HG03520 (cell line): ENCODE data around the gene GADL1.
A peak's percentile ranks its signal among the peaks of the same experiment; 100 is the strongest.

ENCODE experiments used
- ATAC-seq: cut with Tn5 transposase; IDR thresholded peaks from one replicate; pipeline ENCODE4 v1.9.1; 2021; ENCODE audit warnings: mild to moderate bottlenecking, moderate library complexity; ENCODE audit not compliant: unreplicated experiment

GADL1 gene

DNA sequence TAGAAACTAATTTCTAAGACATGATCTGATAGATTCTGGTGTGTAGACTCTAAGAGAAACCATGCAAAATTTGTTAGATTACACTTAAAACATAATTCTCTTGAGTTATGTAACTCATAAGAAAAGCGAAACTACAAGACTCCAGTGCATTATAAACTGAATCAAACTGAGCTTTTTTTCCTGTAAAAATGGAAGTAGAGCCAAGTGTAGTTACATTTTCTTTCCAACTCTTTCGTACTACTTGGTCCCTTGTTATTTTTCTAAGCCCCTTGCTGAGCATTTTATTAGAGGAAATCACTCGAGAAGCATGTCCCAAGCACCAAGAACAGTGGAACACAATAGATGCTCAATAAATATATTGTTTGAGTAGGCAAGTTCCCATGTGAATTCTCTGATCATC is 130.2 kb downstream of the GADL1 start:
- no peak for ATAC-seq

DNA sequence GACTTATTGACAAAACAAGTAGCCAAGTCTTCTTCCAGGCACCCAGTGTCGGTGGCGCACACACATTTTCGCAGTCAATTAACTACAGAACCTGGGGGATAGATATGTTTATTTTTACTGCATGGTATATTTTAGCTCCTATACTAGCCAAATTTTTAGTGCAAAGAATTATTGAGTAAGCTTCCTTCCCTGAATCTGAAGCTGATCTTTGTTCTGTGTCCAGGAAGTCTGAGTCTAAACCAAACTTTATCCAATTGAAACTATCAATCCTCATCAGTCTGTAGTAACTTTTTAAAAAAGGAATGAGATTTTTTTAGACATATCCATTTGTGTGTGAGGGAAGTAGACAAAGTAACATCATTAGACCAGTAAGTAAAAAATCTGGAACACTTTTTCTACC is 133.1 kb downstream of the GADL1 start:
- no peak for ATAC-seq

DNA sequence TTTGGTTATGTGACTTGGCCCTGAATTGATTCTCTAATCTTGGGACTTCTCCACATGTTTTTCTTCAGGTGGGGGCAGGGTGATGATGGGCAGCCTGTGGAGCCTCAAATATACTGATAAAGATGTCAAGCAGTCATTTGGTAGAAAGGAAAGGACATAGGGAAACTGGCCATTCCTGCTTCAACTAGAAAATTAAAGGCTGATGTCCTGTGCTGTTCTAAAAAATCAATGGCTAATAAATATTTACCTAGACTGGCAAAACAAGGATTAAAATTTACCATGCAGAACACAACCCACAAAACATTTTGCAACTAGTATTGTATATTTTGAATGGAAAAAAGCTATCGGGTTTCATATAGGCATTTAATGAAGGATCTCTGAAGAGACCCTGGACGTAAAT is 133.7 kb downstream of the GADL1 start:
- ATAC-seq: no peak

DNA sequence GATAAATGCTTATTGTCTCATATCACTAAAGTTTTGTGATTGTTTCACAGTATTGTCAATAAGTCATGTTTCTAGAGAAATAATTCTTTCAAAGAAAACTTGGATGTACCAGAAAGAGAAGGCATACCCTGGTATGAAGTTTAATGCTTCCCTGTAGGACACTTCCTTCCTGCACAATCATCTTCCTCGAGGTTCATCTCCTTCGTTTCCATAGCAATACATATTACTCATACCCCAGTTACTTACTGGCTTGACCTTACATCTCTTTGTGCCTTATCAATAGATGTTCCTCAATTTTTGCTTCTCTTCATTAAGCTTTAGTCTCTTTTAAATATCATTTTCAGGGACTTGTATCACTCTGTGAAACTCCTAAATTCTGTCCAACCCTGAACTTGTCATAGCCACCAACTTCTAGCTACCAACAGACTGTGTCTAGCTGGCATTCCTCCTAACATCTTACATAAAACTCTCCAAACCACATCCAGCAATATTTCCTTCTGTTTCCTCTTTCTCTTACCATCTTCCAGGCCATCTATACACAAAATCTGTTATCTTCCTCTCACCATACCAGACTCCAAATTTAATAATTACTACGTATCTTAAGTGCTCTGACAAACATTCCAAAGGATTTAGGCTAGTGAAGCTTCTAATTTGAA is 134.3 kb downstream of the GADL1 start:
- ATAC-seq: no peak

DNA sequence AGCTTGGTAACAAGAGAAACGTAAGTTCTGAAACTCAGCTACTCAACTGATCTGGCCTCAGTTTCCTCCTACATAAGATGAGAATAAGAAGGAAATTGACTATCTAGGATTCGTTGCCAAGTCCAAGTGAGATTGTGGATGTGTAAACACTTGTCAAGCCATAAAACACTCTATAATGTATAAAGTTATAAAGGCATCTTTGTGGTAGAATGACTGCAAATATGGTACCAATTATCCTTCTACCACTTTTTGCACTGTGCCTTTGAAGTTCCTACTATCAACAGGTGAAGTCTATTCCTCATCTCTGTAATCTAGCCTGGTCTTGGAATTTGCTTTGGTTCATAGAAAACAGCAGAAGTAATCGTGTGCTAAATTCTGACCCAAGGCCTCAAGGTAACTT is 138.2 kb downstream of the GADL1 start:
- ATAC-seq: no peak

DNA sequence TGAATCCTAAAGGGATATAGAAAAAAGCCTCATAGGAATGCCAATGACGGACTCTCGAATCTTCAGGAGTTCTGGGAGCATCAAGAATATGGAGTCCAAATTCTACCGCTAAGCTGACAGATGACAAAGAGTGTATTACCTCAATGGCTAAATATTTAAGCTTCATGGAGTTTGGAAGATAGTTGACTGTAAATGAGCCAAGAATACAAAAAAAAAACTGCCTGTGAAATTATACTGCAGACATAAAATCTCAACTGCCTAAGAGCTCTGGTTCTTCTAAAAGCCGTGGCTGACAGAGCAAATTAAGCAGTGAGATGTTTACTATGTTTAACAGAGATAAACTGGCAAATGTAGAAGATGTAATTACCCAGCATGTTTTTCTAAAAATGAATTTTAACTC is 140.0 kb downstream of the GADL1 start:
- ATAC-seq: no peak

DNA sequence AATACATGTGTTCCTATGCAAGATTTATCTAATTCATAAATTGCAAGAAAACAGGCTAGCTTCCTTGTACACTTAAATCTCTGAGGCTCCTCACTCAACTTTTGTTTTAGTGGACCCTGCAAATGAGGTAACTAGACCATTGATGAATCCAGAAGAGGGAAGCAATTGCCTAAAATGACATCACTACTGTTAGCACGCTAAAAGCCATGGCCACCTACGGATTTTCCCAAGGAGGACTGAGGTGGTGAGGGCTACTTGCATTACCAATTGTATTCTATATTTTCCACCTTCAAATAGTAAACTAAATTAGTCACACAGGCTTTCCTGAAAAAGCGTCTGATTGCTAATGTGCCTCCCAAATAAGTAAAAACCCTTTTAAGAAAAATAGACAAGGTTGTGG is 140.7 kb downstream of the GADL1 start:
- no peak for ATAC-seq

DNA sequence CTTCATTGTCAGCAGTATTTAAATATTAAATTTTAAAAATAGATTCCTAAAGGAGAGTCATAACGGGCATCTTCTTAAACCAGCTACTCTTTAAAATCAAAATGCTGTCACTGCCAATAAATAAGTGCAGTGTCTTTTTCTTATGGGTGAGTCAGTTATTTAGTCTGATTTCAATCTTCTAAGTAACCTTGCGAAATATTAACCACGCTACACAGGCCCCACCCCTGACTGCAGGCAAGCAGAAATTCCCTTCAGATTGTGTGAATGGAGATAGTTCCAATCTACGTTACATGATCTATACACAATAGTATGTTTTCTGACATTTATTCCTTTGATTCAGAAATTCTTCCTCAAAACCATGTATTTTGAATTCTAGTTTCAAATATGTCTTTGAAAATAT is 141.5 kb downstream of the GADL1 start:
- ATAC-seq: no peak

DNA sequence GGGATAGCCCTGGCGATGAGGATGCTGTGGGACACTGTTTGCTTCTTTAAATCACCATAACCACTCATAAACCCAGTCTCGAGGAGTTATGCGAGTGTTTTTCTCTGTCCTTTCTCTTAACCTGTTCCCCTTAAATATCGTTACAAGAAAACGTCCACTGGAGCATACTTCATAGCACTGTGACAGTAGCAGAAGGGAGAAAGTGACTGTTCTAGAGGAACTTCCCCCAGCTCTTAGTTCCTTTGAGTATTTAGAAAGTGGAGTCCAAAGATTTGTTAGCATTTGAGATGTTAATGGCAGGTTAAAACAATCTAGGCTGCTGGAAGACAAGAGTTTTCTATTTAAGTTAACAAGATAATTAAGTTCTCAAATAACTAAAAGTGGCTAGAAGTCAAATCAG is 142.0 kb downstream of the GADL1 start:
- no peak for ATAC-seq

DNA sequence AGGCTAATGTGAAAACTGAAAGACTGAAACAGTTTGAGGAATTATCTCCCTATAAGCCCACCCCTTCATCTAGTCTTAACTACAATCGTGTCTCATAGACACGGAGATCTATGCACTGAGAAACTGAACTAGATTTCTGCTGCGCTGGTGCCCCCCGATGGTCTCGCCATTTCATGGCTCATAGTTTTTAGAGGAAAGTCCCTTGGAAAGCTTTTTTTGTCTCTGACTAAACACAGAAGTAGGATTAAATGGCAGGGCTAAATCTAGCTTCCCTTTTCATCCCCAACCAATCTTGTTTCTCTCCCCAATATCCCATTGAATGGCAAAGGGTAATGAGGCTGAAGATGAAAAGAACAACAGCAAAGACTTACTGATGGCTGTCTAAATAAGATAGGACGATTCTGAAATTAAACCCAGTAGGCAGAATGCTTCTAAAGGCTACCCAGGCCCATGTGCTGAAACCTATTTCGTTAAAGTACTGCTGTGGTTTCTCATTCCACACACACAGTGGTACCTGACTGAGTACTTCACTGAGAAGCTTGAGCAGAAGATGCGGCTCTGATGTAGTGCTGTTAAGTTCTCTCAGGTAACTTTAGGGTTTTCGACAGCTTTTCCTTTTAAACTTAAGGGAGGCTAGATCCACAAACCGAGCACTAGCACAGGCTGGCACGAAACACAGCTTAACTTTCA is 142.7 kb downstream of the GADL1 start:
- peak; percentile 58 for ATAC-seq

DNA sequence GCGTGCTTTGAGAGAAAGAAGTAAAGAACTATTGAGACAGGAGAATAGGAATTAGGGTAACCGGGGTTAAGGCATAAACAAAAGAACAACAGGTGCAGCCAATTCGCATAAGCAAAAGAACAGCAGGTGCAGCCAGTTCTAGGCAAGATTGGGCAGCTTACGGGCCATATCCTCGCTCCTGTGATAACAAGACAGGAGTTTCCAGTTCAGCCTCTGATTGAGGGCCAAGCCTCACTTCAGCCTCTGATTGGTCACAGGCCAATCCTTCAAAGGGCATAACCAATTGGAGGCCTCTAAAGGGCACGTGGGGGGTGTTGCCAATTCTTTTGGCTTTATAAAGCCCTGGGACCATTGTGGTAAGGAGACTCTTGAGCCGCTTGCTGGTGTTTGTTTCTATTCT is 143.5 kb downstream of the GADL1 start:
- no peak for ATAC-seq

DNA sequence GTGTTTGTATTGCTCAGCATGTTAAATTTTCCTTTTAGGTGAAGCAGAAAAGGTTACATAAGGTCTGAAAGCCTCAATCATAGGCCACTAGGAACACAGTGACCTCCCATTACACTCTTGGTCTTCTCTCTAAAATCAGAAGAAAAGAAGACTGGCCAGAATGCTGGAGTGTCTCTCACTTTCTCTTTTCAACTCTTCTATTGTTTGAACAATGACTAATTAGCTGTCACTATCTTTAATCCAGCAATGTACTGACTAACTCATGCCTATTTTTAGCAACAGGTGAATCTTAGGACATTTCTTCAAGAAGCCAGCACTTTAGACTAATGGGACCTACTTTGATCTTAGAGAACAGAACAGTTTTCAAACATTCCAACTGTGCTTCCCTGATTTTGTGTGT is 145.2 kb downstream of the GADL1 start:
- ATAC-seq: no peak

DNA sequence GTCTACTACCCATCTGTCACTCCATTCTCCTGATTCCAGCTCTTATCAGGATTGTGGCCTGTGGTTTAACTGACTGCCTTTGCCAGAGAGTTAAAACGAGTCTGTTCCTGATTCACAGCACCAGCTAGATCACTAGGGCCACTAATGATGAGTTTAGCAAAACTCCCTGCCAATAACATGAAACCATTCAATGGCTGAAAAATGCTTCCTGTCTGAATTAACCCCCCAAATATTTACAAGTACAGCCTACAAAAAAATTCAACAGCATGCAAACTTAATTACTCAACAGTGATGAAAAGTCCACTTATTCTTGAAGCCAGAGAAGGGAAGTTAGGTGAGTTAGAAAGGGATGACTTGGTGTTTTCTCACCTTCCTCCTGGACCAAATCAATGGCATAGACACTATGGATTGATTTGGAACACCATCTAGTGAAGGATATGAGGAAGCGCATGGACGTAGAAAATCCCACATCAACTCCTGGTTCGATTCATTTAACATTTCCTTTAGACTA is 146.6 kb downstream of the GADL1 start:
- ATAC-seq: no peak

DNA sequence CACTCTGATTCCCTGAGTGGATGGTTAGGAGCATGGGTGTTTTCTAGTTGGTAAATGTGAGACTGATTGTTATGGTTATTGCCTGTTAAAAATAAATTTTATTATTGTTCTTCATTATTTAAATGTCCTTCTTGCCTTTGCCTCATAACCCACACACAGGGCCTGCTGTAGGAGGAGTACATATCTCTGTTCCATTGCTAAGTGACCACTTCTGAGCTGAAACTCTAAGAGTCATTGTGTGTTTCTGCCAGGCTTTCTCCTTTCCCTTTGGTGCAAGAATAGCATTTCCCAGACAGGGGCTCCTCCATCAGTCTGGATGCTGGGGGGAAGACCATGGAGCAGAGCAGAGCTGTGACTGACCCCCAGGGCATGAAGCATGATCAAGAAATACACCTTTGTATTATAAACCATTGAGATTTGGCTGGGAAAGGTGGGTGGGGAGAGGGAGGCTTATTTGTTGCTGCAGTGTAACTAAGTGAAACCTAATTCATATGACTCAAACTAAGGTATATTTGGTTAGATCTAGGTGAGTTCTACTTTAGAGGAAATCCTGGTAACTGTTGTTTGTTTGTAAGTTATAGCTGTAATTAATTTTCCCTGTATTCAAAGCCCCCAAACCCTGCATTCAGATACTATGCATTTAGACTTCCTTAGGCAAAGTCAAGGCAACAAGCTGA is 150.7 kb downstream of the GADL1 start:
- no peak for ATAC-seq

DNA sequence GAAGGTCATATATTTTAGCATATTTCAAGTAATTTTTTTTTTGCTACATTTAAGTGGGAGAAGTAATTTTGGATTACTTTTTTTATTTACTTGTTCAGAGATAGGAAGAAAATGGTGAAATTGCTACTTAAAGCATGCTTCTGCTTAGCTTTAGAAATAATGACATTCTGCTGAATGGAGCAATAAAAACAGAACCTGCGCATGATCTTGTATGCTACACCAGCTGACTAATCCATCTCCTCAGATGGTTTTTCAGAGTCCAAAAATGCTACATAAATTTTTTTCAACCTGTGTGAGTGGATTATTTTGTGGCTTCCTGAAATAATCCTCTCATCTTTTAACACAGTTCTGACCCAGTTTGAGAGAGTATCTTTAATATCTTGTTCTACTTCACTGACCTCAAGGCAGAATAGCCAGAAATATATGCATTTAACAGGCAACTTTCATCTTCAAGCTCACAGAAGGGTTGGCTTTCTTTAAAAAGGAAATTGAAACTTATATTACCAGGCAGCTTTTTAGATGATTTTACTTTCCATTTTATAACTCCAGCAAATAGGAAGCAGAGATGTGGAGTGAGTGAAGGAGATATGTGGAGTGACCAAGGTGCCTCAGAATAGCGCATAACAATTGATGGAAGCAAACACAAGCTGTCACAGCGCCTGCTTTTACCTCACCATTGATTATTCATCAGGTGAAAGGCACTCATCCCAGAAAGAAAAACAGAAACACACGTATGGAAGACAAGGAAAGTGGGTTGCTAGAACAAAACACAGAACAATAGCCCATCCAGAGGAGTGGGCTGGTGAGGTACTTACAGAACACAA is 151.5 kb downstream of the GADL1 start:
- ATAC-seq: no peak

DNA sequence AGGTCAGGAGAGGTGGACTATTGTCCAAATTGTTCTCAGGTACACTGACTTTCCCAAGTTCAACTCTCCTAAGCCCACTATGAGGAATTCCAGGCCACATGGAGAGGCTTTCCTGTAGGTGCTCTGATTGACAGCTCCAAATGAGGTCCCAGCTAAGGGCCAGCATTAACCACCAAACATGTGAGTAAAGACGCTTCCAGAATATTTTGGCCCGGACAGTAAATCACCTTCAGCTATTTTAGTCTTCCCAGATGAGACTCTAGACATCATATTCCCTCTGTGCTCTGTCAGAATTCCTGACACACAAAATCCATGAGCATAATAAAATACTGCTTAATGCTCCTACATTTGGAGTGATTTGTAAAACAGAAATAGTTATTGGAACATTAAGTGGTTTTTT is 152.6 kb downstream of the GADL1 start:
- no peak for ATAC-seq

DNA sequence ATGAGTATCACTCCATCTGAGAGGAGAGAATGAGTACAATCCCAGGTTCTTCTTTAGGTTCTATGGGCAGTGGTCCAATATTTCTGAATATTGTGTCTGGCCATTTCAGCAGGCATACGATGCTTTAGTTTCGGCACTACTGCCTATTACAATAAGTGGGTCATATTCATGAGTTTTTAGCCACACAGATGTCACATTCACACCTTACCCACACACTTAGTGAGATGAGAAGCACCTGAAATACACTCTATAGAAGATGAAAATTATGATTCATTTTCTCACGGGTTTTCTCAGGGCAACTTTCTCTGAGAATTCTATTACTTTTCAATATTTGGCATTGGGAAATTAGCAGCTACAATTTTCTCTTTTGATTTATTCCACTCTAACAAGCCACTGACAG is 155.9 kb downstream of the GADL1 start:
- no peak for ATAC-seq

DNA sequence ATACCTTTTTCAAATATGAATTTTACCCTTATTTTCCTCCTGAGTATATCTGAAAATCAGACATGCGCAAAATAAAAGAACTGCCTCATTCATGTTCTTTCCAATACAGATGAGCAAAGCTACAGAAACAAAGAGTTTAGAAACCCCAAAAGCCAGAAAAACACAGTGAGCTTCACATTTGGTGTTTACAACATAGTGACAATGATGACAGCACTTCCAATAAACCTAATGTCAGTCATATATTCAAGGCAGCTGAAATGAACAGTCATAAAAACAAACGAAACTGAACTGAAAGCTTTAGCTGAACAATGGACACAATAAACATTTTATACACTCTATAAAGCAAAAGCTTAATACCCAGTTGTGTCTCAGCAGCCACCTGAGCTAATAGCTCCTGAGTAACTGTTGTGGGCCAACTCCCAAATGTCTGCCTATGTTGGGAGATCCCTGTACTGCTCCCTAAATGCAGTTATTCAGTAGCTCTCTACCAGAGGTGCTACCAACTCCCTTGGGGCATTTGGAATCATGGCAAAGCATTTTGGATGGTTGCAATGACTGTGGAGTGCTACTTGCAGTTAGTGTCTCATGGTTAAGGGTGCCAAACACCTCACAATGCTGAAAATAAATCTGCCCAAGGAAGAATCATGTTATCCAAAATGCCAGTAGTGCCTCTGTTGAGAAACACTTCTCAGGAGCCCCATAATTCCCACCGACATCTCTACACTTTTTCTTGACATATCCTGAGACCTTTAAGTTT is 156.5 kb downstream of the GADL1 start:
- ATAC-seq: no peak

DNA sequence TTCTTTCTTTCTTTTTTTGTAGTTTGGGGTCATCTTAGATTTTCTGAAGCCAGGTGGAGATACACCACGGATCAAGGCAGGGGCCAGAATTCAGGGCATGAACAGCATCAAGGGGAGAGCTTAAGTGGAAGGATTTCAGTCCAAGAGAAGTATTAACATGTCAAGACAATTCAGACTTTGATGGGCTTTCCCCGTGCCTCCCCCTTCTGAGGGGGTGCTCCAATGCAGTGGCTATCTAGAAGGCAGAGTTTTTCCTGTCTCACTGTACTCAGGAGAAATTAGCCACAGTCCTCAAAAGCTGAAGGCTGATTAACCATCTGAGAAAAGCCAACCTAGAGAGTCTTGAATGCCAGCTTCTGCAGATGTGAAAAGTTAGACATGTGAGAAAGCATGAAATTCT is 160.8 kb downstream of the GADL1 start:
- no peak for ATAC-seq

DNA sequence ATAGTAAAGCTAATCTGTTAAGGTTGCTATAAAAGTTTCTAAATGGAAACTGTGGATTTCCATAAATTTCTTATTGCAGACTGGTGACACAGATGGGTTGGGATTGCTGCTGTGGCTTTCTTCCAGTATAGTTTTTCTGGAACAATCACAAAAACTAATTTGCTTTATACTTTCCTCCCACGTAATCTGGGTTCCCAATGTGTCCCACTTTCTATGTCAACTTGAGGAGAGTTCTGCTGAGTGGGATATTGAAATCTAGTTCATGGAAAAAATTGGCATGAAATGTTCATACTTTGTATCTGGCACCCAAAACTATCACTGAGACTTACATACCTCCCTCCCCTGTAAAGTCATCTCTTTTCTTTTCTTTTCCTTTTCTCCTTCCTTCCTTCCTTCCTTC is 161.3 kb downstream of the GADL1 start:
- no peak for ATAC-seq

DNA sequence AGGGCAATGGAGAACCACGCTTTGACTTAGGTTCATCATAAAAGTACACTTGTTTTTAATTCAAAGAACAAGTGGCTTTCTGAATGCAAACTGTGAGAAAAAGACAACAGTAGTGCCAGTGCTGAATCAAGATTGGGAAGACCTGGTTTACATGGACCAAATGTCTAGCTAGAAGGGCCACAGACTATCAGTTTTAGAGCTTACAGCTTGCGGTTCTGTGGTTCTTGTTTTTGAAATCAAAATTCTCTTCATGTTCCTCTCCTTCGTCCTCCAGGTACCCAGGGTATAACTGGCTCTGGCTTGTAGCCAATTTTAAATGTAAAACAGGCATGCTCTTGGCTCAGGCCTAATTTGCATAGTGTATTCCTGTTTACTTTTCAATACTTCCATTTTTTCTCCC is 163.5 kb downstream of the GADL1 start:
- no peak for ATAC-seq
